Right lobe of liver (tissue), 4 donors: ENCODE results near the gene USP7.

Source experiments
- CTCF ChIP-seq, 4 donors: fragments of 200-600 bp in 3 of 4; fragments of 450-650 bp in 1 of 4; IDR thresholded peaks; one replicate each; pipeline versions ENCODE4 v1.5.1 to v1.8.0; 2016 to 2022; ENCODE audit warnings: antibody characterized with exemption in 4 of 4, mild to moderate bottlenecking in 2 of 4
- POLR2A ChIP-seq: fragments of 450-650 bp; IDR thresholded peaks from one replicate; pipeline ENCODE4 v1.6.1; 2017; ENCODE audit warnings: antibody characterized with exemption, mild to moderate bottlenecking
- donor health status: DM: no; HTN: no; CAD: no.
- donor health status: DM: no; HTN: no; CAD: no.
- donor health status: DM: no; HTN: yes; CAD: no.

DNA sequence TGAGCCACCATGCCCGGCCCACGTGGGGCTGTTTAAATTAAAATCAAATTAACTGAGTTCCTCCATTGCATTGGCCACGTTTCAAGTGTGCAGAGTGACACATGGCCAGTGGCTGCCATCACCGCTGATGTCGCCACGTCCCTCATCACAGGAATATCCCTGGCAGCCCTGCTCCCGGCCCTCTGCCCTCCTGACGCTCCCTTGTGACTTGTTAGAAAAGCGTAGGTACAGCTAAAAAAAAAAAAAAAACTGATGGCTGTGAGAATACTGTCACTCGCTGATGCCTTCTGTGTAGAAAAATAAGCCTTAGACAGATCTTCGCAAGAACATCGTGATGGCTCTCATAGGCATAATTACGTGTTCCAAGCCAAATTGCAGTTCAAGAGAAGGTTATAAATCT, 116.6 kb downstream of the USP7 start:
- TF ChIP-seq CTCF (IDR thresholded peaks at IDR 0.05) (no peak), POLR2A (no peak)
